Activated CD4-positive, alpha-beta T cell treated with anti-CD3 and anti-CD28 coated beads, Interleukin-2, amount 50 U/mL, for 48 hours (primary cell): Measurements from ENCODE around the gene C17orf75.

Source experiments
- DNase-seq, 2 experiments: peaks; one replicate each; pipeline ENCODE4 v3.0.0-alpha.2; 2020

The C17orf75 gene

GRCh38 chr17:32302860-32303649 lies 38.9 kb downstream of the C17orf75 start:
- DNase-seq = no peak

- DNase-seq = no peak
These were observed 39.9 kb downstream of the C17orf75 start for GRCh38 chr17:32302037-32302436.

GRCh38 chr17:32299580-32300164 lies 42.3 kb downstream of the C17orf75 start:
- DNase-seq = no peak

GRCh38 chr17:32298721-32299579 lies 43.0 kb downstream of the C17orf75 start:
- DNase-seq = no peak

- no peak for DNase-seq
These were observed 43.7 kb downstream of the C17orf75 start for GRCh38 chr17:32298298-32298697.

GRCh38 chr17:32297860-32298259 lies 44.1 kb downstream of the C17orf75 start:
- no peak for DNase-seq

- no peak for DNase-seq
These were observed 44.5 kb downstream of the C17orf75 start for GRCh38 chr17:32297424-32297823.

GRCh38 chr17:32292094-32292493 lies 49.9 kb downstream of the C17orf75 start:
- DNase-seq = no peak

GRCh38 chr17:32289471-32290070 lies 52.4 kb downstream of the C17orf75 start:
- no peak for DNase-seq

GRCh38 chr17:32288615-32289014 lies 53.4 kb downstream of the C17orf75 start:
- DNase-seq = no peak

GRCh38 chr17:32287804-32288511 lies 54.0 kb downstream of the C17orf75 start:
- DNase-seq = no peak

GRCh38 chr17:32286518-32286900 lies 55.5 kb downstream of the C17orf75 start:
- no peak for DNase-seq

- no peak for DNase-seq
These were observed 56.0 kb downstream of the C17orf75 start for GRCh38 chr17:32285746-32286517.

- no peak for DNase-seq
These were observed 56.7 kb downstream of the C17orf75 start for GRCh38 chr17:32285306-32285705.

- DNase-seq = no peak
These were observed 58.2 kb downstream of the C17orf75 start for GRCh38 chr17:32283745-32284201.

- no peak for DNase-seq
These were observed 60.9 kb downstream of the C17orf75 start for GRCh38 chr17:32281011-32281451.

- no peak for DNase-seq
These were observed 61.9 kb downstream of the C17orf75 start for GRCh38 chr17:32279891-32280716.

GRCh38 chr17:32278815-32279214 lies 63.2 kb downstream of the C17orf75 start:
- no peak for DNase-seq
